ENCODE results near the gene ZBTB25.

Gene ZBTB25

DNA sequence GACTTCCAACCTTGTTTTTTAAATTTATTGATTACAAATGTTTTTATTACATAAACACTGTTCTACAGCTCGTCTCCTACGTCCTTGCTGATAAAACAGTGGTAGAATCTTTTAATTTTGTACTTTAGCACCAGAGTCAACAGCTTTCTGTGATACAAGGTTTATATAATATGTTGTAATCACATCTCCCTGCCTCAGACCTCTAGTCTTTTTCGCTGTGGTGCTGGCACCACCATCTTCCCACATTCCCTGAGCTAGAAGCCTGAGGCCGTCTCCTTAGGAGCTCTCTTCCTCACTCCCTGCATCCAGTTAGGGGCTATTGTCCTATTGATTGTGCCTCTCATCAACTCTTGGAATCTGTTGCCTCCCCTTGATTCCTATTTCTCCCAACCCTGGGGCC, 98.3 kb downstream of the ZBTB25 start:
- ATAC-seq = no peak
- TF ChIP-seq ZFP3 (CRISPR knock-in tag; IDR thresholded peaks at IDR 0.05) (no peak), PPARA (CRISPR knock-in tag; IDR thresholded peaks at IDR 0.05; ENCODE audit: borderline replicate concordance) (no peak), CSDC2 (CRISPR knock-in tag; IDR thresholded peaks at IDR 0.05) (no peak), ISL1 (CRISPR knock-in tag; IDR thresholded peaks at IDR 0.05) (no peak), ARNTL (CRISPR knock-in tag; IDR thresholded peaks at IDR 0.05; ENCODE audit: borderline replicate concordance, low read depth) (no peak), ESRRG (CRISPR knock-in tag; IDR thresholded peaks at IDR 0.05) (no peak), CREB5 (CRISPR knock-in tag; IDR thresholded peaks at IDR 0.05; ENCODE audit: low read depth) (no peak)
- TF ChIP-seq, protein P1, sequence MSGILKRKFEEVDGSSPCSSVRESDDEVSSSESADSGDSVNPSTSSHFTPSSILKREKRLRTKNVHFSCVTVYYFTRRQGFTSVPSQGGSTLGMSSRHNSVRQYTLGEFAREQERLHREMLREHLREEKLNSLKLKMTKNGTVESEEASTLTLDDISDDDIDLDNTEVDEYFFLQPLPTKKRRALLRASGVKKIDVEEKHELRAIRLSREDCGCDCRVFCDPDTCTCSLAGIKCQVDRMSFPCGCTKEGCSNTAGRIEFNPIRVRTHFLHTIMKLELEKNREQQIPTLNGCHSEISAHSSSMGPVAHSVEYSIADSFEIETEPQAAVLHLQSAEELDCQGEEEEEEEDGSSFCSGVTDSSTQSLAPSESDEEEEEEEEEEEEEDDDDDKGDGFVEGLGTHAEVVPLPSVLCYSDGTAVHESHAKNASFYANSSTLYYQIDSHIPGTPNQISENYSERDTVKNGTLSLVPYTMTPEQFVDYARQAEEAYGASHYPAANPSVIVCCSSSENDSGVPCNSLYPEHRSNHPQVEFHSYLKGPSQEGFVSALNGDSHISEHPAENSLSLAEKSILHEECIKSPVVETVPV (CRISPR knock-in tag; IDR thresholded peaks at IDR 0.05) = no peak
- TF ChIP-seq, protein P2, sequence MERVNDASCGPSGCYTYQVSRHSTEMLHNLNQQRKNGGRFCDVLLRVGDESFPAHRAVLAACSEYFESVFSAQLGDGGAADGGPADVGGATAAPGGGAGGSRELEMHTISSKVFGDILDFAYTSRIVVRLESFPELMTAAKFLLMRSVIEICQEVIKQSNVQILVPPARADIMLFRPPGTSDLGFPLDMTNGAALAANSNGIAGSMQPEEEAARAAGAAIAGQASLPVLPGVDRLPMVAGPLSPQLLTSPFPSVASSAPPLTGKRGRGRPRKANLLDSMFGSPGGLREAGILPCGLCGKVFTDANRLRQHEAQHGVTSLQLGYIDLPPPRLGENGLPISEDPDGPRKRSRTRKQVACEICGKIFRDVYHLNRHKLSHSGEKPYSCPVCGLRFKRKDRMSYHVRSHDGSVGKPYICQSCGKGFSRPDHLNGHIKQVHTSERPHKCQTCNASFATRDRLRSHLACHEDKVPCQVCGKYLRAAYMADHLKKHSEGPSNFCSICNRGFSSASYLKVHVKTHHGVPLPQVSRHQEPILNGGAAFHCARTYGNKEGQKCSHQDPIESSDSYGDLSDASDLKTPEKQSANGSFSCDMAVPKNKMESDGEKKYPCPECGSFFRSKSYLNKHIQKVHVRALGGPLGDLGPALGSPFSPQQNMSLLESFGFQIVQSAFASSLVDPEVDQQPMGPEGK (CRISPR knock-in tag; IDR thresholded peaks at IDR 0.05; ENCODE audit: borderline replicate concordance) = no peak

GRCh38 chr14:64401949-64402348, 101.7 kb downstream of the ZBTB25 start:
- ATAC-seq = no peak
- TF ChIP-seq CREB5 (CRISPR knock-in tag; IDR thresholded peaks at IDR 0.05; ENCODE audit: low read depth) = no peak
- TF ChIP-seq ESRRG (CRISPR knock-in tag; IDR thresholded peaks at IDR 0.05) = no peak
- TF ChIP-seq CSDC2 (CRISPR knock-in tag; IDR thresholded peaks at IDR 0.05) = no peak
- TF ChIP-seq, protein P2 (CRISPR knock-in tag; IDR thresholded peaks at IDR 0.05; ENCODE audit: borderline replicate concordance) = no peak
- TF ChIP-seq SNAI2 (CRISPR knock-in tag; IDR thresholded peaks at IDR 0.05) = no peak
- no peak for TF ChIP-seq RARB (CRISPR knock-in tag; IDR thresholded peaks at IDR 0.05)
- TF ChIP-seq ZC3H10 (CRISPR knock-in tag; IDR thresholded peaks at IDR 0.05) = no peak
- no peak for TF ChIP-seq PPARA (CRISPR knock-in tag; IDR thresholded peaks at IDR 0.05; ENCODE audit: borderline replicate concordance)
- TF ChIP-seq, protein P1 (CRISPR knock-in tag; IDR thresholded peaks at IDR 0.05) = no peak
- TF ChIP-seq GLIS3 (CRISPR knock-in tag; IDR thresholded peaks at IDR 0.05) = no peak
- TF ChIP-seq TSHZ2 (CRISPR knock-in tag; IDR thresholded peaks at IDR 0.05) = no peak

DNA sequence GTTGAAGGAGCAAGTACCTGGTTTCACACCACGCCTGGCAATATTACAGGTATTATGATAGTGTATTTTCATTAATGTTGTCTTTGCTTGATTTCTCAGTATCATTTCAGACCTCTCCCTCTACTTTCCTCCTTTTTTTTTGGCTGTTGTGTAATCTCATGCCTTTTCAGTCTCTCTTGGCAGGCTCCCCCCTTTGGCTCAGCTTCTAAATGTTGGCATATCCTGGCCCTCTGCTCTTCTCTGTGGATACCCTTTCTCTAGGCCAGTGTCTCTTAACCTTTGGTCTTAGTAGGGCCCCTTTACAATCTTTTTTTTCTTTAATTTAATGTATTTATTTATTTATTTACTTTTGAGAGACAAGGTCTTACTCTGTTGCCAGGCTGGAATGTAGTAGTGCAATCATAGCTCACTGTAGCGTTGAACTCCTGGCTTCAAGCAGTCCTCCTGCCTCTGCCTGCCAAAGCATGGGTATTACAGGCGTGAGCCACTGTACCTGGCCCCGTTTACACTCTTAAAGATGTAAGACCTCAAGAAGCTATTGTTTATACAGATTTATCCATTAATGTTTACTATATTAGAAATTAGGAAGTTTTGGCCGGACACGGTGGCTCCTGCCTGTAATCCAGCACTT, 102.7 kb downstream of the ZBTB25 start:
- no peak for ATAC-seq
- TF ChIP-seq GLIS3 (CRISPR knock-in tag; IDR thresholded peaks at IDR 0.05) = no peak
- TF ChIP-seq ZC3H10 (CRISPR knock-in tag; IDR thresholded peaks at IDR 0.05) = no peak
- TF ChIP-seq ARNTL (CRISPR knock-in tag; IDR thresholded peaks at IDR 0.05; ENCODE audit: borderline replicate concordance, low read depth) = no peak
- no peak for TF ChIP-seq ZNF8 (CRISPR knock-in tag; IDR thresholded peaks at IDR 0.05)
- no peak for TF ChIP-seq ZFP3 (CRISPR knock-in tag; IDR thresholded peaks at IDR 0.05)
- TF ChIP-seq RARB (CRISPR knock-in tag; IDR thresholded peaks at IDR 0.05) = no peak
- TF ChIP-seq TOX (CRISPR knock-in tag; IDR thresholded peaks at IDR 0.05; ENCODE audit: borderline replicate concordance) = no peak
- no peak for TF ChIP-seq PPARA (CRISPR knock-in tag; IDR thresholded peaks at IDR 0.05; ENCODE audit: borderline replicate concordance)
- no peak for TF ChIP-seq TCF4 (CRISPR knock-in tag; IDR thresholded peaks at IDR 0.05; ENCODE audit: borderline replicate concordance)
- TF ChIP-seq ZNF70 (CRISPR knock-in tag; IDR thresholded peaks at IDR 0.05) = no peak
- TF ChIP-seq, protein P2 (CRISPR knock-in tag; IDR thresholded peaks at IDR 0.05; ENCODE audit: borderline replicate concordance) = no peak
- no peak for TF ChIP-seq ZFP30 (CRISPR knock-in tag; IDR thresholded peaks at IDR 0.05)
- TF ChIP-seq BACH2 (CRISPR knock-in tag; IDR thresholded peaks at IDR 0.05; ENCODE audit: borderline replicate concordance) = no peak
